ENCODE measurements around the gene USH1C. TPM values are rescaled to one million over a fixed set of nuclear protein-coding genes. Genes with fewer than 3 reads are reported as not detected.

Gene USH1C
- total and polyA plus RNA-seq, 2 of the 13 experiments (the other 11 are each of a cell fraction or from before 2014, with no cell fraction given): not detected

- no peak for TF ChIP-seq PRDM10 (CRISPR knock-in tag; IDR thresholded peaks at IDR 0.05; ENCODE audit: low read depth)
- no peak for TF ChIP-seq NFKB2 (CRISPR knock-in tag; IDR thresholded peaks at IDR 0.05; ENCODE audit: borderline replicate concordance)
Observed at GRCh38 chr11:17535488-17535887, 8.7 kb downstream of the USH1C start (continued).

- DNase-seq (ENCODE audit: low spot score): no peak
Observed at GRCh38 chr11:17533778-17534415, 10.3 kb downstream of the USH1C start.

More at GRCh38 chr11:17533778-17534415, 10.3 kb downstream of the USH1C start:
- Histone ChIP-seq H2AFZ (ENCODE audit: low read length) (no peak overlapping the region), H3K27ac (ENCODE audit: extremely low read length, insufficient read depth, low read length) (no peak overlapping the region), H3K4me2 (ENCODE audit: low read depth, low read length) (no peak overlapping the region), H3K4me1 (ENCODE audit: insufficient read depth, low read length) (peaks cover 28% of the 10 kb centered on the region), H3K4me3 (replicated peaks in 1 of 3; ENCODE audit: insufficient read depth in 1 of 3, low read depth in 2 of 3, low read length in 3 of 3) (no peak overlapping the region), H3K9ac (ENCODE audit: insufficient read depth, low read depth, low read length) (no peak overlapping the region), H3K27me3 (ENCODE audit: control insufficient read depth in 1 of 2, insufficient read depth in 2 of 2, low read length in 2 of 2) (peaks cover 0 to 28% of the 10 kb centered on the region in 2 experiments; a peak in 4 of 5 replicates), H3K9me3 (ENCODE audit: low read length) (no peaks in the 10 kb centered on the region), H3K79me2 (ENCODE audit: insufficient read depth, low read length) (no peaks in the 10 kb centered on the region), H3K36me3 (replicated peaks in 1 of 2; ENCODE audit: control insufficient read depth in 1 of 2, insufficient read depth in 2 of 2, low read length in 2 of 2) (no peaks in the 10 kb centered on the region), H4K20me1 (ENCODE audit: insufficient read depth, low read length) (no peaks in the 10 kb centered on the region)
- intact Hi-C loops (cut with micrococcal nuclease; ENCODE audit: unreplicated experiment): no loop called here
- ChIA-PET CTCF (ENCODE audit: low intra/inter-chr PET ratio, low total read pairs) (no interaction called here), POLR2A (no interaction called here)
- in situ Hi-C loops (cut with HindIII; ENCODE audit: extremely low pct_ligation_motif_present, low pct_unique_long_range_greater_than_20kb): no loop called here
- FAIRE-seq (no peak), ATAC-seq (no peak)
- BruUV-seq (replicated peaks): no TSS peak
- no peak for TF ChIP-seq NONO (IDR thresholded peaks at IDR 0.05)
- no peak for TF ChIP-seq NONO (CRISPR knock-in tag; conservative IDR thresholded peaks at IDR 0.05)
- TF ChIP-seq ZBTB21 (CRISPR knock-in tag; IDR thresholded peaks at IDR 0.05): 0 out of 2 replicates have a peak, but pooled peaks have one; percentile 25
- WGBS (ENCODE audit: low lambda C conversion rate): 11% methylated on average over 7 of the region's 11 CpGs
